Activated CD8-positive, alpha-beta memory T cell treated with anti-CD3 and anti-CD28 coated beads, Interleukin-2, amount 50 U/mL, for 24 hours (primary cell): ENCODE results near the gene SLAMF6.
"Not testable (repeated sequence)": the region's sequence is repeated elsewhere in the genome, so short reads cannot be mapped to it uniquely, and the experiment has no call there.

Experiments
- DNase-seq: peaks from one replicate; pipeline ENCODE4 v3.0.0-alpha.2; 2020; ENCODE audit errors: extremely low read depth

Gene SLAMF6

GRCh38 chr1:160504651-160505050, 18.4 kb downstream of the SLAMF6 start:
- no peak for DNase-seq

- DNase-seq, result no peak
Measured at GRCh38 chr1:160503087-160503486, 20.0 kb downstream of the SLAMF6 start.

GRCh38 chr1:160500321-160500990, 22.6 kb downstream of the SLAMF6 start:
- DNase-seq, result no peak

GRCh38 chr1:160499631-160500030, 23.4 kb downstream of the SLAMF6 start:
- no peak for DNase-seq

- DNase-seq, result not testable (repeated sequence)
Measured at GRCh38 chr1:160498301-160499065, 24.6 kb downstream of the SLAMF6 start.

- DNase-seq, result no peak
Measured at GRCh38 chr1:160496334-160496733, 26.7 kb downstream of the SLAMF6 start.

- DNase-seq, result no peak
Measured at GRCh38 chr1:160494620-160495019, 28.4 kb downstream of the SLAMF6 start.

- DNase-seq, result no peak
Measured at GRCh38 chr1:160492617-160493016, 30.4 kb downstream of the SLAMF6 start.

GRCh38 chr1:160491981-160492380, 31.1 kb downstream of the SLAMF6 start:
- DNase-seq, result no peak

GRCh38 chr1:160491017-160491416, 32.0 kb downstream of the SLAMF6 start:
- no peak for DNase-seq

- DNase-seq, result no peak
Measured at GRCh38 chr1:160489513-160490261, 33.4 kb downstream of the SLAMF6 start.

GRCh38 chr1:160488347-160489058, 34.6 kb downstream of the SLAMF6 start:
- no peak for DNase-seq

GRCh38 chr1:160486453-160486852, 36.6 kb downstream of the SLAMF6 start:
- no peak for DNase-seq

GRCh38 chr1:160483505-160484185, 39.4 kb downstream of the SLAMF6 start:
- no peak for DNase-seq

- DNase-seq, result no peak
Measured at GRCh38 chr1:160481979-160482596, 41.0 kb downstream of the SLAMF6 start.

- DNase-seq, result not testable (repeated sequence)
Measured at GRCh38 chr1:160480781-160481180, 42.3 kb downstream of the SLAMF6 start.

- DNase-seq, result not testable (repeated sequence)
Measured at GRCh38 chr1:160479091-160479490, 44.0 kb downstream of the SLAMF6 start.

GRCh38 chr1:160474392-160475242, 48.4 kb downstream of the SLAMF6 start:
- no peak for DNase-seq

GRCh38 chr1:160472112-160472511, 50.9 kb downstream of the SLAMF6 start:
- DNase-seq, result no peak

- DNase-seq, result no peak
Measured at GRCh38 chr1:160471253-160471652, 51.8 kb downstream of the SLAMF6 start.
